Colonic mucosa (tissue), 4 donors: Measurements from ENCODE around the gene MS4A4E. TPM values are rescaled to one million over a fixed set of nuclear protein-coding genes. Genes with fewer than 3 reads are reported as not detected.

Experiments
- DNase-seq: peaks from one replicate; pipeline ENCODE4 v3.0.0-alpha.2; 2020
- H3K27ac ChIP-seq: fragments of 200-600 bp; one replicate; pipeline ENCODE4 v1.8.0; 2021
- H3K27me3 ChIP-seq: fragments of 200-600 bp; one replicate; pipeline ENCODE4 v1.8.0; 2021
- H3K36me3 ChIP-seq: fragments of 200-600 bp; one replicate; pipeline ENCODE4 v1.8.0; 2021
- H3K4me1 ChIP-seq: fragments of 200-600 bp; one replicate; pipeline ENCODE4 v1.8.0; 2021; ENCODE audit warnings: mild to moderate bottlenecking
- H3K4me3 ChIP-seq: fragments of 200-600 bp; one replicate; pipeline ENCODE4 v1.8.0; 2021
- H3K9ac ChIP-seq, 2 donors: one replicate each; pipeline ENCODE4 v1.7.0; 2013; ENCODE audit warnings: control low read depth in 2 of 2, low read depth in 2 of 2, low read length in 2 of 2
- H3K9me3 ChIP-seq: fragments of 200-600 bp; one replicate; pipeline ENCODE4 v1.8.0; 2021
- CTCF ChIP-seq: fragments of 200-600 bp; IDR thresholded peaks from one replicate; pipeline ENCODE4 v1.8.0; 2022; ENCODE audit warnings: antibody characterized with exemption, mild to moderate bottlenecking
- intact Hi-C: fragments of 100-400 bp; cut with DNase I; formaldehyde crosslinking; loops from one replicate; pipeline ENCODE4 v1.14.1; 2022
- total RNA-seq, 2 donors: library from RNA; stranded (reverse); fragmentation: NEBNext Ultra II Directional in 1 of 2; extraction: Animal tissue kit (Norgen Biotek cat#: 25700) in 1 of 2; gene quantifications; one replicate each; pipeline ENCODE4 v1.2.1, GENCODE V29; 2021
- donor health status: healthy.
- donor health status: DM: no; HTN: no; CAD: no.
- donor health status: DM: no; HTN: no; CAD: no.

Gene MS4A4E
- total RNA-seq, 2 donors from 2014 or later, result 0.69 to 1.0 TPM

GRCh38 chr11:60240662-60241061 lies 2.3 kb downstream of the MS4A4E start:
- H3K9me3 ChIP-seq, result no peaks in the 10 kb centered on the region
- no peaks in the 10 kb centered on the region for H3K27me3 ChIP-seq
- no peak for TF ChIP-seq CTCF
- no peak for DNase-seq
- no peak overlapping the region for H3K9ac ChIP-seq
- no peak overlapping the region for H3K27ac ChIP-seq
- no peak overlapping the region for H3K4me3 ChIP-seq
- H3K4me1 ChIP-seq, result no peaks in the 10 kb centered on the region
- no peaks in the 10 kb centered on the region for H3K36me3 ChIP-seq
- intact Hi-C loops, result no loop called here

DNA sequence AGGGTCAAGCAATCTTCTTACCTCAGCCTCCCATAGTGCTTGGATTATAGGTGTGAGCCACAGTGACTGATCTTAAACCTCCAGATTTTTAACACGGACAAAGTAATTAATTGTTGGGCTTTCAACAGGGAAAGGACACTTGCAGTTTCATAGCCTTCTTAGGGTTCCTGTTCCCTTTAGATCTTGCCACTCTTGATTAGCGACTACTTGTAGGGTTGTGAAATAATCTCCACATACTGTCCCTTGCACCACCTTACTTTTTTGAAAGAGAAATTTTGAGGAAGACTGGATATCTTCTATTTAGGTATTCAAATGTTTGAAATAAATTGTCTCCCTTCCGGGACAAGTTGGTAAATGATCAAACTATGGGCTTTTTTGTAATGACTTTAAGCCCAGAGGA lies 7.6 kb downstream of the MS4A4E start:
- no peak overlapping the region for H3K27ac ChIP-seq
- H3K36me3 ChIP-seq, result no peaks in the 10 kb centered on the region
- H3K4me1 ChIP-seq, result no peaks in the 10 kb centered on the region
- H3K9me3 ChIP-seq, result no peaks in the 10 kb centered on the region
- no peak overlapping the region for H3K9ac ChIP-seq
- H3K27me3 ChIP-seq, result no peaks in the 10 kb centered on the region
- DNase-seq, result no peak
- TF ChIP-seq CTCF, result no peak
- intact Hi-C loops, result no loop called here
- H3K4me3 ChIP-seq, result no peak overlapping the region

DNA sequence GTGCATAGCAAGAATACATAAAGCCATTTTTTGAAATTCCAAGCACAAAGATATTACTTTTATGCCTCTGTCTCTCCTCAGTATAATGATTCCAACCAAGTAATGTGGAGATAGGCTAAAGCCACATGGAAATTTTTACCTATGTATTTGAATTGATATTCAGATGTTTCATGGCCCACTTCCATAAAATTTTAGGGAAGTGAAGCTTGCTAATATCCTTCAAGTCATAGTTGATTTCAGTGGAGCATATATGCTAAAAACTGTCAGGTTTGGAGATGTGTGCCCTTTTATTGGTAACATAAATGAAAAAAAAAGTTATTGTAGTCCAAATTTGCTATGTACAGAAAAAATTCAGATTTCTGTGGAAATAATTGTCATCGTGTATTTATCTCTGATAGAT lies 12.3 kb downstream of the MS4A4E start:
- Histone ChIP-seq H3K27me3 (no peaks in the 10 kb centered on the region), H3K36me3 (no peaks in the 10 kb centered on the region), H3K4me1 (no peaks in the 10 kb centered on the region), H3K4me3 (no peak overlapping the region), H3K9me3 (no peaks in the 10 kb centered on the region), H3K27ac (no peak overlapping the region), H3K9ac (no peak overlapping the region)
- TF ChIP-seq CTCF, result no peak
- intact Hi-C loops, result no loop called here
- no peak for DNase-seq

GRCh38 chr11:60222141-60222540 lies 20.8 kb downstream of the MS4A4E start:
- intact Hi-C loops, result no loop called here
- no peaks in the 10 kb centered on the region for H3K9me3 ChIP-seq
- no peaks in the 10 kb centered on the region for H3K27me3 ChIP-seq
- DNase-seq, result no peak
- H3K9ac ChIP-seq, result no peak overlapping the region
- no peak overlapping the region for H3K27ac ChIP-seq
- no peak overlapping the region for H3K4me3 ChIP-seq
- no peaks in the 10 kb centered on the region for H3K4me1 ChIP-seq
- H3K36me3 ChIP-seq, result no peaks in the 10 kb centered on the region
- TF ChIP-seq CTCF, result no peak

DNA sequence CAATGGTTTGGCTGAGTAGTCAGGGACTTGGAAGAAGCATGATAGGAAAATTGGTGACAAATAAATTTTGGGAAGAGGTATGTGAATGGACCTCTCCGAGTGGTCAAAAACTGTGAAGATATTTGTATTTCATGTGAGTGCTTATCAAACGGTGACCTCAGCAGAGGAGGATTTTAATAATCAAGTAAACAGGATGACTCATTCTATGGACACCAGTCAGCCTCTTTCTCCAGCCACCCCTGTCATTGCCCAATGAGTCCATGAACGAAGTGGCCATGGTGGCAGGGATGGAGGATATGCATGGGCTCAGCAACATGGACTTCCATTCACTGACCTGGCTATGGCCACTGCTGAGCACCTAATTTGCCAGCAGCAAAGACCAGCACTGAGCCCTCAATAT lies 21.2 kb downstream of the MS4A4E start:
- Histone ChIP-seq H3K36me3 (no peaks in the 10 kb centered on the region), H3K4me1 (no peaks in the 10 kb centered on the region), H3K9me3 (no peaks in the 10 kb centered on the region), H3K4me3 (no peak overlapping the region), H3K9ac (no peak overlapping the region), H3K27me3 (no peaks in the 10 kb centered on the region), H3K27ac (no peak overlapping the region)
- no peak for TF ChIP-seq CTCF
- intact Hi-C loops, result no loop called here
- no peak for DNase-seq

GRCh38 chr11:60221181-60221580 lies 21.8 kb downstream of the MS4A4E start:
- Histone ChIP-seq H3K27me3 (no peaks in the 10 kb centered on the region), H3K9ac (no peak overlapping the region), H3K4me1 (no peaks in the 10 kb centered on the region), H3K27ac (no peak overlapping the region), H3K4me3 (no peak overlapping the region), H3K9me3 (no peaks in the 10 kb centered on the region), H3K36me3 (no peaks in the 10 kb centered on the region)
- no peak for TF ChIP-seq CTCF
- DNase-seq, result no peak
- intact Hi-C loops, result no loop called here
